ENCODE data around the gene SHROOM2.
"Not testable (repeated sequence)": the region's sequence is repeated elsewhere in the genome, so short reads cannot be mapped to it uniquely, and the experiment has no call there.

SHROOM2 gene, protein sequence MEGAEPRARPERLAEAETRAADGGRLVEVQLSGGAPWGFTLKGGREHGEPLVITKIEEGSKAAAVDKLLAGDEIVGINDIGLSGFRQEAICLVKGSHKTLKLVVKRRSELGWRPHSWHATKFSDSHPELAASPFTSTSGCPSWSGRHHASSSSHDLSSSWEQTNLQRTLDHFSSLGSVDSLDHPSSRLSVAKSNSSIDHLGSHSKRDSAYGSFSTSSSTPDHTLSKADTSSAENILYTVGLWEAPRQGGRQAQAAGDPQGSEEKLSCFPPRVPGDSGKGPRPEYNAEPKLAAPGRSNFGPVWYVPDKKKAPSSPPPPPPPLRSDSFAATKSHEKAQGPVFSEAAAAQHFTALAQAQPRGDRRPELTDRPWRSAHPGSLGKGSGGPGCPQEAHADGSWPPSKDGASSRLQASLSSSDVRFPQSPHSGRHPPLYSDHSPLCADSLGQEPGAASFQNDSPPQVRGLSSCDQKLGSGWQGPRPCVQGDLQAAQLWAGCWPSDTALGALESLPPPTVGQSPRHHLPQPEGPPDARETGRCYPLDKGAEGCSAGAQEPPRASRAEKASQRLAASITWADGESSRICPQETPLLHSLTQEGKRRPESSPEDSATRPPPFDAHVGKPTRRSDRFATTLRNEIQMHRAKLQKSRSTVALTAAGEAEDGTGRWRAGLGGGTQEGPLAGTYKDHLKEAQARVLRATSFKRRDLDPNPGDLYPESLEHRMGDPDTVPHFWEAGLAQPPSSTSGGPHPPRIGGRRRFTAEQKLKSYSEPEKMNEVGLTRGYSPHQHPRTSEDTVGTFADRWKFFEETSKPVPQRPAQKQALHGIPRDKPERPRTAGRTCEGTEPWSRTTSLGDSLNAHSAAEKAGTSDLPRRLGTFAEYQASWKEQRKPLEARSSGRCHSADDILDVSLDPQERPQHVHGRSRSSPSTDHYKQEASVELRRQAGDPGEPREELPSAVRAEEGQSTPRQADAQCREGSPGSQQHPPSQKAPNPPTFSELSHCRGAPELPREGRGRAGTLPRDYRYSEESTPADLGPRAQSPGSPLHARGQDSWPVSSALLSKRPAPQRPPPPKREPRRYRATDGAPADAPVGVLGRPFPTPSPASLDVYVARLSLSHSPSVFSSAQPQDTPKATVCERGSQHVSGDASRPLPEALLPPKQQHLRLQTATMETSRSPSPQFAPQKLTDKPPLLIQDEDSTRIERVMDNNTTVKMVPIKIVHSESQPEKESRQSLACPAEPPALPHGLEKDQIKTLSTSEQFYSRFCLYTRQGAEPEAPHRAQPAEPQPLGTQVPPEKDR (N-terminal part only)

DNA sequence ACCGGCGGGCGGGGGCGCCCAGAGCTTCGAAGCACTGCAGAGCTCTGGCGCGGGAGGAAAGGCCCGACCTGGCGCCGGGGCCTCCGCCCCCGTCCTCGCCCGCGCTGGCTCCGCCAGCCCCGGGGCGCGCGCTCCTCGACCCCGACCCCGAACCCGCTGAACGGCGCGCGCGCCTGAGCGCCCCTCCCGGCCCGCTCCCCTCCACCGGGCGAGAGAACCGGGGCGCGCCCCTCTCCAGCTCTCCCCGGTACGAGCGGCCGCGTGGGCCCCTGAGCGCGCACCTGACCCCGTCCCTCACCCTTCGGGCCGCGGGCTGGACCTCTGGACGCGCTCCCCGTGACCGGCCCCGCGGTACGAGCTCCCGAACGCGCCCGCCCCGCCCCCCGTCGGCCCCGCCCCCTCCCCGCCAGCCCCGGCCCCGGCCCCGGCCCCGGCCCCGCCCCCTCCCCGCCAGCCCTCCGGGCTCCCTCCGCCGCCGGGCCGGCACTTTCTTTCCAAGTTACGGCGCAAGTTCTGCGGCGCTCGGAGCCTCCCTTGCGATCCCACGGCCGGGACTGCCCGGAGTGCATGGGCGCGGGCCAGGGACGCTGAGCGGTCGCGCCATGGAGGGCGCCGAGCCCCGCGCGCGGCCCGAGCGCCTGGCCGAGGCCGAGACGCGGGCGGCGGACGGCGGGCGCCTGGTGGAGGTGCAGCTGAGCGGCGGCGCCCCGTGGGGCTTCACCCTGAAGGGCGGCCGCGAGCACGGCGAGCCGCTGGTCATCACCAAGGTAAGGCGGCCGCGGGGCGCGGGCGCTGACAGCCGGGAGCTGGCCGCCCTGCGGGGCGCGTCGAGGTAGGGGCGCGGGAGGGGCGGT, at the start of gene SHROOM2:
Gene SHROOM2, plus strand, starts transcription at position 486 of the 854 bp plus-strand sequence. Its CDS starts 117 bp downstream, at position 603.
- no peak for DNase-seq (ENCODE audit: extremely low read depth in 1 of 2, low read depth in 1 of 2)

DNA sequence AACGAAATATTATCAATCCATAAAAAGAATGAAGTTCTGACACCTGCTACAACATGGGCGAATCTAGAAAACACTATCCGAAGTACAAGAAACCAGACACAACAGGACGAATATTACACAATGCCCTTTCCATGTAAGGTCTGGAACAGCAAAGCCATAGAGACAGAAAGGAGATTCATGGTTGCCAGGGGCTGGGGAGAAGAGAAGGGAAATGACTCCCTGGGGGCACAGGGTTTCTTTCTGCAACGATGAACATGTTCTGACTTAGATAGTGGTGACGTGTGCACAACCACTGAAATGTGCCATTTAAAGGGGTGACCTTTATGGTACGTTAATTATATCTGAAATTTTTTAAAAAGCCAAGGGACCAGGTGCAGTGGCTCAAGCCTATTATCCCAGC, 48.9 kb upstream of the SHROOM2 start:
- DNase-seq (ENCODE audit: extremely low read depth in 1 of 2, low read depth in 1 of 2), result no peak

DNA sequence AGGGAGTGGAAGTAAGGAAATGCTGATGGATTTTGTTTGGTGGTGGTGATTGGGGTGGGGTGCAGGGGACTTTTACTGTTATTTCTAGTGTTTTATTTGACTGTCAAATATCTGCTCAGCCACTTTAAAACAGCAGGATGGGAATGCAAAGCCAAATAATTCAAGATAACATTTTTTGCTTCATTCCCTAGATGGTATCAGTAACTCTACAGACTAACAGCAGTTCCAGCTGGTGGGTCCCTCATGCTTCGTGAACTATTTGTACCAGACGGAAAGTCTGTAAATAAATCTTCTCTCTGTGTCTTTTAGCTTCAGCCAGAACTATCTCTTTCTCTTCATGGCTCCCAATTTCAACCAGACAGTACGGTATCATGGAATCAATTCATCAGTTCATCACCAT, 48.1 kb upstream of the SHROOM2 start:
- DNase-seq (ENCODE audit: extremely low read depth in 1 of 2, low read depth in 1 of 2), result no peak

DNA sequence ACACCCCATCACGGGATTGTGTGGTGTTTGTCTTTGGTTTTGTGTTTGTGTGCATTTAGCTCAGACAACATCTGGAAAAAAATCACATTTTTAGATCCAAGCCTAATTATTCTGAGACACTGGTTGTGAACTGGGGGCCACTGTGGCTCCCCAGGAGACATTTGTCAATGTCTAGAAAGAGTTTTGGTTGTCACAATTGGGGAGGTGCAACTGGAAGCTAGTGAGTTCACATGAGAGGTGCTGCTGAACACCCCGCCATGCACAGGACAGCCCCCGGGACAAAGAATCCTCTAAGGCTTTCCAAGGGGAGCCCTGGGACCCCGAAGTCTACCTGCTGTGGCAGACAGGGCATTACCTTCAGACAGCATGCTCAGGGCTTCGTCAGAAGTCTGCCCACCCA, 47.1 kb upstream of the SHROOM2 start:
- no peak for DNase-seq (ENCODE audit: extremely low read depth in 1 of 2, low read depth in 1 of 2)

DNA sequence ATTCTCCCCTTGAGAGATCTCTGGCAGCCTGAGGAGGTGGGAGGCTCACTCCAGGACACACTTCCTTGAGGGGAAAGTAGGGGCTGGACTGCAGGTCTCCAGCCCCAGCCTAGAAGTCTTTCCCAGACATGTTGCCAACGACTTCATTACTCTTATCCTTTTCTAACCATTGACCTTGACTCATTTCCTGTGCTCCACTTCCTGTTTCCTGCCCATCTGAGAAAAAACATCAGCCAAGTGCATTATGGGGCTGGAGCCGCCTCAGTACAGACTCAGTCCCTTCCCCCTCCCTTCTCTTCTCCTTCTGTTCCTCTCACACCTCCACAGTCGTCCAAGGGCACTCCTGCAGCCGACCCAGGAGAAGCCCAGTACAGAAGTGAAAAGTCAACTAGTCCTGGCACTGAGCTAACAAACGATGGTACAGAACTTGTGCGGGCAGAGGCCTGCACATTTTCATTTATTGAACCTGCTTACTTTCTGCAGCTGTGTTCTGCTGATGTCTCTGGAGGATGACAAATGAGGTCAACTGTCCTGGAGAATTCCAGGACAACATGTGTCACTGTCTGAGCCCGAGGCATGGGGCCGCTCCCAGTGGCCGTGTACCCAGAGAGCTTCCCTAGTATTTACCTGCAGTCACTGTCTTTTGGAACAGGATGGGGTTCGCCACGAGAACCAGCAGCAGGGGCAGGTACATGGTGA, 40.7 kb upstream of the SHROOM2 start:
- DNase-seq (ENCODE audit: extremely low read depth in 1 of 2, low read depth in 1 of 2), result no peak

DNA sequence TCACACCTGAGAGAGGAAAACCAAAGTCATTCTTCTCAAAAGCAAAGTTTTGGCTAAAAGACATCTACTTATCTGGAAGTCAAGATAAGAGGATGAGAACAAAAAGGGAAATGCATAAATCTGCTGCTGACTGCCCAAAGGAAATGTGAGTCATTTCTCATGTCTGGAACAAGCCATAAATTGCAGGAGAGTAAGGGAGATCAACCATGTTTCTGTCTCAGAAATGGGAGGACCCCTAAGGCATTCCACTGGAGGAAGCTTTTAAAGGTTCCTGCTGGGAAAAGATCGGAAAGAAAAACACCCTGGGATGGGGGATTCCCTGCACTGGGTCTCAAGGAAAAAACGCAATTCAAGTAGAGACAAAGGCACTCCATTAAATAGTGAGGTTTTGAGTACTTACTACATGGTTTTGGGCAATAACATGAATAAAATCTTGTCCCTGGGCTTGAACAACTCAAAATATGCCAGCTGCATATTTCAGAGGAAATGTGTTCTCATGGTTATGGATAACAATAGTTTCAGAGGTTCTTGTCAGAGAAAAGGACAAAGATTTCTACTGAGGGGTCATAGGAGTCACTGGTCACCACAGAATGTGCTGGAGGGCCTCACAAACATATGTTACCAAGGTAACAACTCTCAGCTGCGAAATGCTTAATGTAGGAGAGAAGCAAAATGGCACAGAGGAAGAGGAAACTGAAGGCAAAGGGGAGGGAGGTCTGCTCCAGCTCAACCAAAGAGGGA, 39.9 kb upstream of the SHROOM2 start:
- DNase-seq (ENCODE audit: extremely low read depth in 1 of 2, low read depth in 1 of 2), result no peak

DNA sequence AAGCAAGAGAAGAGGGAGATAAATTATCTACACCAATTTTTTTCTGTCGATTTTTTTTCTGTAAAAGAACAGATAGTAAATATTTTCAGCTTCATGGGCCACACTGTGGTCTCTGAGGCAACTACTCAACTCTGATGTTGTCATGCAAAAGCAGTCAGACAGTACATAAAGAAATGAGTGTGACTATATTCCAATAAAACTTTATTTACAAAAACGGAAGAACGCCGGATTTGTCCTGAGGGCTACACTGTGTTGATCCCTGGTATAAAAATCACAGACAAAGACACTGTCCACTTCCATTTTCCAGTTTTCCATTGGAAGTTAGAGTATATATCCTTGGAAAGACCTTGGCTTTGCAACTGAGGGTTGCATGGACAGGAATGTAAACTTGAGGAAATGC, 38.6 kb upstream of the SHROOM2 start:
- DNase-seq (ENCODE audit: extremely low read depth in 1 of 2, low read depth in 1 of 2), result no peak

DNA sequence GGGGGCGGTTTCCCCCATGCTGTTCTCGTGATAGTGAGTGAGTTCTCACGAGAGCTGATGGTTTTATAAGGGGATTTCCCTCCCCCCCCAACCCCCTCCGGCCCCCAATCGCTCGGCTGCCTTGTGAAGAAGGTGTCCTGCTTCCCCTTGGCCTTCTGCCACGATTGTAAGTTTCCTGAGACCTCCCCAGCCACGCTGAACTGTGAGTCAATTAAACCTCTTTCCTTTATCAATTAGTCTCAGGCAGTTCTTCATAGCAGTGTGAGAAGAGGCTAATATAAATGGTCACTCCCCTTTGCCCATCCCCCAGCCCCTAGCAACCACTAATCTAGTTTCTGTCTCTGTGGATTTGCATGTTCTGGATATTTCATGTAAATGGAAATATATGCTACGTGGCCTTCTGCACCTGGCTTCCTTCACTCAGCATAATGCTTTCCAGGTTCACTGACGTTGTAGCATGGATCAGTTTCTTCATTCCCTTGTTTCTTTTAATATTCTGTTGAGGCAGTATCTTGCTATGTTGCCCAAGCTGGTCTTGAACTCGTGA, 37.0 kb upstream of the SHROOM2 start:
- no peak for DNase-seq (ENCODE audit: extremely low read depth in 1 of 2, low read depth in 1 of 2)

DNA sequence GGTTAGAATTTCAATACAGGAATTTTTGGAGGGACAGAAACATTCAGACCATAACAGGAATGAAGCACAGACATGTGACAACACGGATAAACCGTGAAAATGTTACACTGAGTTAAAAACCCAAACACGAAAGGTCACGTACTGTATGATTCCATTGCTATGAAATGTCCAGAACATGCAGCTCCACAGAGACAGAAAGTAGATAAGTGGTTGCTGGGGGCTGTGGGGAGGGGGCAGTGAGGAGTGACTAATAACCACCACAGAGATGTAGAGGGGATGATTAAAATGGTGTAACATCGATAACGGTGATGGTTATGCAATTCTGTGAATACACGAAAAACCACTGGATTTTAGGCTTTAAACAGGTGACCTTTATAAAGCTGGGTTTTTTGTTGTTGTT, 28.9 kb upstream of the SHROOM2 start:
- no peak for DNase-seq (ENCODE audit: extremely low read depth in 1 of 2, low read depth in 1 of 2)

DNA sequence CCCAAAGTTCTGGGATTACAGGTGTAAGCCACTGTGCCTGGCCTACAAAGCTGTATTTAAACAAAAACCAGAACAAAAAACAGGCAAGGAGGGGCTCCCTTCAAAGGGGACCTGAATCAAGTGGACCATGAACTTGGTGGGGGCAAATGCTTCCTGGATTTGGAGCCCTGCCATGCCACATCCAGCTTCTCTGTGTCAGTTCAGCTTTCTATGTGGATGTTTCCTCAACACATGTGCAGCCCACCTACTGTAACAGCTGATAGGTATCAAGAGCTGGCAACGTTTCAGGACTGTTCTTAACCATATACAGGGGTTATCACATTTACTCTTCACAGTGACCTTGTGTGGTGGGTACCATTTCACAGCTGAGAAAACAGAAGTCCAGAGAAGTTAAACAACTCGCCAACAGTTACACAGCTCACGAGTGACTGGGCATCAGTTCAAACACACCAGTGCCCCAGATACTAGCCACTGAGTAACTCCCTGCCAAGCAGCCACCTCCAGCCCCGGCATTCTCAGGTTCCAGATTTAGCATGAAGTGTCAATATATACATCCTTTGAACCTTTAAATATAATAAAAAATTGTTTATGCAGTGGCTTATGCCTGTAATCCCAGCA, 28.1 kb upstream of the SHROOM2 start:
- DNase-seq (ENCODE audit: extremely low read depth in 1 of 2, low read depth in 1 of 2), result no peak

DNA sequence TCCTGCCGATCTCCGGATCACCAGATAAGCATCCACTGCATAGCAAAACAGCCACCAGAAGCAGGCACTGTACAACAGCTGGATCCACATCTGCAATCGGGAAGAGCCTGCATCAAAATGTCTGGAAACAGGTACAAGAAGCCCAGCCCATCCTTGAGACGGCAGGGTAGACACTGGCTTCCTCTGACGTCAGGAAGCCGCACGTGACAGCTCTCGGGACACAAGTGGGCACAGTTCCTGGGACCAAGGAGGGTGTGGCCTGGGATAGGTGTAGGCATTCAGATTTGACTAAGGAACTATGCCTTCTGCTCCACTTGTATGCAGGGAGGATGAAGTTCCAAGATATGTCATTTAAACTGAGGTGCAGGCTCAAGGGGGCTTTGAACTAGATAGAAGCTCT, 26.9 kb upstream of the SHROOM2 start:
- no peak for DNase-seq (ENCODE audit: extremely low read depth in 1 of 2, low read depth in 1 of 2)

DNA sequence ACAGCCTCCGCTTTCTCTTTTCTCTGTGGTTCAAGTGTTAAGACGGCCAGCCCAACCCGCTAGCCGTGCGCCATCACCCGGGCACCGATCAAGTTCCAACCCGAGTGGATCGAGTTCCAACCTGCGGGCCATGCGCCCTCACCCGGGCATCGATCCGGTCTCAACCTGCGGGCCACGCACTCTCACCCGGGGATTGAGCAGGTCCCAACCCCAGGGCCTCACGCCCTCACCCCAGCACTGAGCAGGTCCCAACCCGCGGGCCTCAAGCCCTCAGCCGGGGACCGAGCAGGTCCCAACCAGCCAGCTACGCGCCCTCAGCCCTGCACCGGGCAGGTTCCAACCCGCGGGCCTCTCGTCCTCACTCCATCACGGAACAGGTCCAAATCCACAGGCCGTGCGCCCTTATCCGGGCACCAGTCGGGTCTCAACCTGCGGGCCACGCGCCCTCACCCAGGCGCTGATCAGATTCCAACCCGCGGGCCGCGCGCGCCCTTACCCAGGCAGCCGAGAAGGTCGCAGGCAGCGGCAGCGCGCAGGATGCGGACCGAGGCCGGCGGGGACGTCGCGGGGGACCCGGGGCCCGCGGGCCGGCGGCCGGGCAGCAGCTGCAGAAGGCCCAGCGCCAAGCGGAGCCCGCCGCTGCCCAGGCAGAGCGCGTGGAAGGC, 21.0 kb upstream of the SHROOM2 start:
- no peak for DNase-seq (ENCODE audit: extremely low read depth in 1 of 2, low read depth in 1 of 2)

DNA sequence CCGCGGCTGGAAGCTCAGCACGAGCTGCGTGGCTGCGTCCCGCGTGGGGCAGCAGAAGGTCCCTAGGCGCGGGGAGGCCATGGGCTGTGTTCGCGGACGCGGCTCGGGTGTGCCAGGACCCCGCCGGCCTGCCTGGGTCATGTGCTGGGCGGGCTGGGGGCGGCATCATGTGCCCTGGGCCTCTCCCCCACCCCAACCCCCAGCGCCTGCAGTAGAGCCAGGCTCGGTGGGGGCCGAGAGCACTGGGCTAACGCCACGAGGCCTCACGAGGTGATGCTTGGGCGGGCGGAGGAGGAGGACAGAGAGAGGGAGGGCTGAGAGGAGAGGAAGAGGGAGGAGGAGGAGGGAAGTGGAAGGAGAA, 20.5 kb upstream of the SHROOM2 start, which contains the start of gene GPR143:
Gene GPR143, minus strand, starts transcription at position 111 of the 361 bp plus-strand sequence. Its CDS starts 30 bp downstream, at position 81.
- no peak for DNase-seq (ENCODE audit: extremely low read depth in 1 of 2, low read depth in 1 of 2)

DNA sequence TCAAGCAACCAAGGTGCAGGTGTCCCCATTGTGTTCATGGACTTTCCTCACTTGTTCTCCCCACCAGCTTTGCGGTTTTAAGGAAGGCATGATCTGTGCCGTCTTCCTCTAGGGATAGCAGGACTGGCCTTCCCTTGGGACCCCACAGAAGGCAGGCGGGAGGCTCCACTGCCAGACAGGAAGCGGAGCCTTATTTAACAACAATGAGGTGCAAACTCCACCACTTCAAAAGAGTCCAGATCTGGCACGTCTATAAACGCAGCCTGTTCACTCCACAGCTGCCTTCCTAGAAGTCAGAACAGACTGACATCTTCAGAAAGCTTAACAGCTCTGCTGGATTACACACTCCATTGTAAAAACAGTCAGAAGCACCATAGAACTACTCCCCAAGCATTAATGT, 18.9 kb upstream of the SHROOM2 start:
- no peak for DNase-seq (ENCODE audit: extremely low read depth in 1 of 2, low read depth in 1 of 2)

DNA sequence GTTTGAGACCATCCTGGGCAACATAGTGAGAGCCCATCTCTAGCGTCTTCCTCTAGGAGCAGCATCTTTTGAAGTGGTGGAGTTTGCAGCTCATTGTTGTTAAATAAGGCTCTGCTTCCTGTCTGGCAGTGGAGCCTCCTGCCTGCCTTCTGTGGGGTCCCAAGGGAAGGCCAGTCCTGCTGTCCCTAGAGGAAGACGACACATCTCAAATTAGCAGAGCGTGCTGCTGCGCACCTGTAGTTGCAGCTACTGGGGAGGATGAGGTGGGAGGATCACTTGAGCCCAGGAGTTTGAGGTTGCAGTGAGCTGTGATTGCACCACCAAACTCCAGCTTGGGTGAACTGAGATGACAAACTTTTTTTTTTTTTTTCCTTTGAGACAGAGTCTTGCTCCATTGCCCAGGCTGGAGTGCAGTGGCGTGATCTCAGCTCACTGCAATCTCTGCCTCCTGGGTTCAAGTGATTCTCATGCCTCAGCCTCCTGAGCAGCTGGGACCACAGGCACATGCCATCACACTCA, 17.8 kb upstream of the SHROOM2 start:
- not testable (repeated sequence) for DNase-seq (ENCODE audit: extremely low read depth in 1 of 2, low read depth in 1 of 2)

DNA sequence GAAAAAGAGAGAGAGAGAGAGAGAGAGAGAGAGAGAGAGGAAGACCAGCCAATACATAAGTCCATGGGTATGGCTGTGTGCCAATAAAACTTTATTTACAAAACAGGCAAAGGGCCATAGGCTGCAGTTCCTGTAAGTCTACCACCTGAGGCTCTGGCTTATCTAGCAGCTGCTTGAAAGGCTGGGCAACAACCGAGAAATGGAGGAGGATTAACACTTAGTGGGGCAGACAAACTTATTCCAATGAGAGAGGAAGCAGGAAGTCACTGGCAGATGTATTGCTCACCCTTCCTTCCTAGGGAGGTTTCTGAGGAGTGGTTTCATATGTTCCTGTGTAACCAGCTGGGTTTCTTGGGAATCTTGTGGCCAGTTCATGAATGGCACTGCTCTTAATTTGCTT, 15.9 kb upstream of the SHROOM2 start:
- no peak for DNase-seq (ENCODE audit: extremely low read depth in 1 of 2, low read depth in 1 of 2)

DNA sequence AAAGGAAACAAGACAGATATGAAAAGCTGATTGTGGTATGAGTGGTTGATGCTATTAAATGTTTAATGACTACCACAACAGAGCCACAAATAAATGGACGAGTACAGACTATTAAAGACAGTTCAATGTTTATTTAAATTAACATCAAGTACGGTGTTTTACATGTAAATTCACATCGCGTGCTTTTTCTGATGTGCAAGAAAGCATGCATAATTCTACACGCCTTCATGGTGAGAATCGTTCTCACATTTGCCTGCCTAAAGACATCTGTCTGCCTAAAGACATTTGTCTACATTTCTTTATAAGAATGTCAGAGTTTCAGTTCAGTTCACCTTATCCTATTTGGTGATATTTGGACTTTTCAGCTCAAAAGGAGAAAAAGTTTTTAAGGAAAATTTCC, 13.3 kb upstream of the SHROOM2 start:
- no peak for DNase-seq (ENCODE audit: extremely low read depth in 1 of 2, low read depth in 1 of 2)
